ENCODE data around the gene HARBI1.

HARBI1 gene

GRCh38 chr11:46555267-46556054, 61.6 kb downstream of the HARBI1 start:
- peak overlapping the region; percentile 58 for H3K27ac Mint-ChIP-seq
- no peaks in the 10 kb centered on the region for H3K27me3 Mint-ChIP-seq
- H3K4me1 Mint-ChIP-seq: peaks cover 38% of the 10 kb centered on the region
- ATAC-seq: peak; percentile 82
- peaks cover 9% of the 10 kb centered on the region for H3K36me3 Mint-ChIP-seq
- H3K4me3 Mint-ChIP-seq: no peak overlapping the region
- no peaks in the 10 kb centered on the region for H3K9me3 Mint-ChIP-seq

GRCh38 chr11:46554213-46555147, 62.5 kb downstream of the HARBI1 start:
- H3K27me3 Mint-ChIP-seq: no peaks in the 10 kb centered on the region
- no peak overlapping the region for H3K4me3 Mint-ChIP-seq
- H3K9me3 Mint-ChIP-seq: no peaks in the 10 kb centered on the region
- H3K27ac Mint-ChIP-seq: peak overlapping the region; percentile 58
- H3K36me3 Mint-ChIP-seq: peaks cover 9% of the 10 kb centered on the region
- H3K4me1 Mint-ChIP-seq: peaks cover 29% of the 10 kb centered on the region
- no peak for ATAC-seq

GRCh38 chr11:46553814-46554212, 63.2 kb downstream of the HARBI1 start:
- no peaks in the 10 kb centered on the region for H3K9me3 Mint-ChIP-seq
- peaks cover 9% of the 10 kb centered on the region for H3K36me3 Mint-ChIP-seq
- H3K27me3 Mint-ChIP-seq: no peaks in the 10 kb centered on the region
- H3K4me1 Mint-ChIP-seq: peaks cover 22% of the 10 kb centered on the region
- peak overlapping the region; percentile 58 for H3K27ac Mint-ChIP-seq
- H3K4me3 Mint-ChIP-seq: no peak overlapping the region
- no peak for ATAC-seq

Measured in stimulated activated memory B cell treated with anti-CD40 and anti-IgM and Interleukin-4, amounts not matched to agents 10 μg/mL and 1 μg/mL and 100 μg/mL, for 72 hours (primary cell).